Gastroesophageal sphincter (tissue), 4 donors: ENCODE data around the gene ACTN4. TPM values are rescaled to one million over a fixed set of nuclear protein-coding genes. Genes with fewer than 3 reads are reported as not detected.

Experiments
- ATAC-seq: fragments of 150-250 bp; one replicate; pipeline ENCODE4 v1.9.1; 2016; ENCODE audit warnings: mild to moderate bottlenecking, moderate library complexity
- H3K27ac ChIP-seq, 4 donors: fragments of 200-600 bp; sonication (generic) in 3 of 4; 1 replicate in 3 of 4; 2 replicates in 1 of 4; pipeline ENCODE4 v1.5.1; 2016 to 2019
- H3K27me3 ChIP-seq: fragments of 200-600 bp; sonication (generic); one replicate; pipeline ENCODE4 v1.5.1; 2019
- H3K36me3 ChIP-seq, 2 donors: fragments of 200-600 bp; sonication (generic); one replicate each; pipeline ENCODE4 v1.5.1; 2019; ENCODE audit warnings: control low read depth in 1 of 2
- H3K4me1 ChIP-seq, 3 donors: fragments of 200-600 bp; sonication (generic); 1 replicate in 2 of 3; 2 replicates in 1 of 3; pipeline ENCODE4 v1.5.1; 2016 to 2019; ENCODE audit warnings: control low read depth in 2 of 3
- H3K4me3 ChIP-seq, 2 donors: fragments of 200-600 bp; sonication (generic); one replicate each; pipeline ENCODE4 v1.5.1; 2019; ENCODE audit warnings: mild to moderate bottlenecking in 1 of 2, moderate library complexity in 1 of 2
- H3K9me3 ChIP-seq, 3 donors: fragments of 200-600 bp; sonication (generic); one replicate each; pipeline ENCODE4 v1.5.1; 2017 to 2019; ENCODE audit warnings: control low read depth in 2 of 3
- CTCF ChIP-seq, 4 experiments: fragments of 200-600 bp in 2 of 4; fragments of 450-650 bp in 2 of 4; sonication (generic) in 1 of 4; IDR thresholded peaks; one replicate each; pipeline ENCODE4 v1.5.1; 2017 to 2019; ENCODE audit warnings: antibody characterized with exemption in 4 of 4, mild to moderate bottlenecking in 2 of 4, moderate library complexity in 2 of 4
- EP300 ChIP-seq: sonication (generic); formaldehyde crosslinking; IDR thresholded peaks from one replicate; pipeline ENCODE4 v1.6.1; 2017; ENCODE audit warnings: antibody characterized with exemption, mild to moderate bottlenecking
- POLR2A ChIP-seq, 2 donors: fragments of 450-650 bp; IDR thresholded peaks; one replicate each; pipeline ENCODE4 v1.6.1; 2017; ENCODE audit warnings: antibody characterized with exemption in 2 of 2, mild to moderate bottlenecking in 2 of 2, moderate library complexity in 1 of 2
- POLR2AphosphoS5 ChIP-seq: sonication (generic); formaldehyde crosslinking; IDR thresholded peaks from one replicate; pipeline ENCODE4 v1.6.1; 2017; ENCODE audit warnings: antibody characterized with exemption
- WGBS, 2 donors: methylation state at CpG; one replicate each; pipeline ENCODE4 v1.1.5; 2018; ENCODE audit warnings: low coverage in 1 of 2; 5-methylcytosine and 5-hydroxymethylcytosine counted together
- total RNA-seq, 4 donors: library from RNA; depleted of rRNA; stranded (reverse); fragments of >200 nt; gene quantifications; one replicate each; pipeline ENCODE4 v1.1.0, GENCODE V29; 2016

Gene ACTN4
- total RNA-seq, 4 donors from 2014 or later = 337 to 938 (median 507) TPM

GRCh38 chr19:38740257-38740592 lies 92.8 kb downstream of the ACTN4 start:
- Histone ChIP-seq H3K4me1 (peaks cover 0 to 17% (median 0%) of the 10 kb centered on the region in 3 donors), H3K4me3 (no peak overlapping the region), H3K27ac (no peak overlapping the region), H3K9me3 (no peaks in the 10 kb centered on the region), H3K36me3 (no peaks in the 10 kb centered on the region), H3K27me3 (no peaks in the 10 kb centered on the region)
- no CpG with 5 or more reads among the region's 9 CpGs for WGBS, 2 donors
- TF ChIP-seq POLR2A (IDR thresholded peaks at IDR 0.05) (no peak), POLR2AphosphoS5 (no peak), CTCF (IDR thresholded peaks at IDR 0.05) (no peak), EP300 (no peak)
- ATAC-seq = no peak

- H3K4me1 ChIP-seq = peaks cover 0 to 15% (median 0%) of the 10 kb centered on the region in 3 donors
- H3K36me3 ChIP-seq = no peaks in the 10 kb centered on the region
- ATAC-seq = no peak
- no peaks in the 10 kb centered on the region for H3K9me3 ChIP-seq
- H3K4me3 ChIP-seq = no peak overlapping the region
- no peak for TF ChIP-seq CTCF (IDR thresholded peaks at IDR 0.05)
- no peak for TF ChIP-seq POLR2A (IDR thresholded peaks at IDR 0.05)
- TF ChIP-seq EP300 = no peak
- no peak for TF ChIP-seq POLR2AphosphoS5
- no peak overlapping the region for H3K27ac ChIP-seq
- 81 to 90% methylated on average over 2 of the region's 2 CpGs for WGBS, 2 donors
- H3K27me3 ChIP-seq = no peaks in the 10 kb centered on the region
Observed at GRCh38 chr19:38740932-38741331, 93.5 kb downstream of the ACTN4 start.

- Histone ChIP-seq H3K4me1 (peaks cover 0 to 7% (median 0%) of the 10 kb centered on the region in 3 donors), H3K27me3 (no peaks in the 10 kb centered on the region), H3K27ac (no peak overlapping the region), H3K9me3 (no peaks in the 10 kb centered on the region), H3K36me3 (no peaks in the 10 kb centered on the region), H3K4me3 (no peak overlapping the region)
- WGBS, 2 donors = 87 to 97% methylated on average over 3 to 12 of the region's 15 CpGs
- no peak for ATAC-seq
- TF ChIP-seq CTCF (IDR thresholded peaks at IDR 0.05) = no peak
- no peak for TF ChIP-seq POLR2A (IDR thresholded peaks at IDR 0.05)
- TF ChIP-seq POLR2AphosphoS5 = no peak
- no peak for TF ChIP-seq EP300
Observed at GRCh38 chr19:38741670-38742069, 94.2 kb downstream of the ACTN4 start.

GRCh38 chr19:38742296-38742695 lies 94.8 kb downstream of the ACTN4 start:
- H3K27ac ChIP-seq = no peak overlapping the region
- TF ChIP-seq POLR2A (IDR thresholded peaks at IDR 0.05) (no peak), POLR2AphosphoS5 (no peak), CTCF (IDR thresholded peaks at IDR 0.05) (no peak), EP300 (no peak)
- H3K4me3 ChIP-seq = no peak overlapping the region
- no peak for ATAC-seq
- H3K4me1 ChIP-seq = peaks cover 0 to 1% (median 0%) of the 10 kb centered on the region in 3 donors
- H3K9me3 ChIP-seq = no peaks in the 10 kb centered on the region
- H3K27me3 ChIP-seq = no peaks in the 10 kb centered on the region
- 90% methylated on average over 8 of the region's 9 CpGs; no CpG with 5 or more reads in 1 of the 2 donors for WGBS, 2 donors
- no peaks in the 10 kb centered on the region for H3K36me3 ChIP-seq

GRCh38 chr19:38742906-38743305 lies 95.5 kb downstream of the ACTN4 start:
- 93 to 100% methylated on average over 1 to 6 of the region's 6 CpGs for WGBS, 2 donors
- TF ChIP-seq POLR2AphosphoS5 = no peak
- no peak for TF ChIP-seq CTCF (IDR thresholded peaks at IDR 0.05)
- no peak for TF ChIP-seq POLR2A (IDR thresholded peaks at IDR 0.05)
- TF ChIP-seq EP300 = no peak
- H3K27me3 ChIP-seq = no peaks in the 10 kb centered on the region
- H3K27ac ChIP-seq = no peak overlapping the region
- ATAC-seq = no peak
- H3K4me1 ChIP-seq = no peaks in the 10 kb centered on the region
- no peaks in the 10 kb centered on the region for H3K9me3 ChIP-seq
- no peaks in the 10 kb centered on the region for H3K36me3 ChIP-seq
- no peak overlapping the region for H3K4me3 ChIP-seq
